ENCODE measurements around the gene CFAP77. TPM values are rescaled to one million over a fixed set of nuclear protein-coding genes. Genes with fewer than 3 reads are reported as not detected.

Gene CFAP77
- polyA plus RNA-seq, 3 donors = not detected

GRCh38 chr9:132548751-132549640 is 139.0 kb downstream of the CFAP77 start:
- Histone ChIP-seq H3K9ac (ENCODE audit: insufficient read depth, low read length, poor library complexity, severe bottlenecking) (no peak overlapping the region), H3K4me1 (ENCODE audit: control insufficient read depth in 1 of 2, insufficient read depth in 2 of 2, low read length in 2 of 2) (no peaks in the 10 kb centered on the region), H3K27me3 (ENCODE audit: control insufficient read depth in 2 of 2, insufficient read depth in 2 of 2, low read length in 2 of 2) (peaks cover 0 to 5% of the 10 kb centered on the region in 2 donors), H2AFZ (ENCODE audit: insufficient read depth, low read depth, low read length, poor library complexity, severe bottlenecking) (no peak overlapping the region), H3K4me3 (replicated peaks in 1 of 3; ENCODE audit: low read depth in 2 of 3, low read length in 3 of 3) (no peak overlapping the region), H3K4me2 (replicated peaks; ENCODE audit: extremely low read depth, low read length, poor library complexity, severe bottlenecking) (no peak overlapping the region), H3K27ac (ENCODE audit: low read depth in 1 of 2, low read length in 2 of 2) (no peak overlapping the region), H3K36me3 (replicated peaks in 1 of 2; ENCODE audit: control insufficient read depth in 1 of 2, insufficient read depth in 2 of 2, low read length in 2 of 2) (no peaks in the 10 kb centered on the region), H3K79me2 (ENCODE audit: insufficient read depth, low read length) (no peaks in the 10 kb centered on the region), H3K9me3 (replicated peaks in 1 of 2; ENCODE audit: control insufficient read depth in 1 of 2, insufficient read depth in 1 of 2, low read length in 2 of 2) (no peaks in the 10 kb centered on the region), H4K20me1 (ENCODE audit: insufficient read depth, low read length) (no peaks in the 10 kb centered on the region)
- intact Hi-C loops (cut with micrococcal nuclease) = no loop called here
- H3K36me3 Mint-ChIP-seq = no peaks in the 10 kb centered on the region
- no peak overlapping the region for H3K27ac Mint-ChIP-seq
- peaks cover 21 to 39% (median 23%) of the 10 kb centered on the region in 3 donors for H3K27me3 Mint-ChIP-seq (ENCODE audit: low read depth in 3 of 3)
- no peak overlapping the region for H3K4me3 Mint-ChIP-seq
- DNase-seq = no peak
- 84% methylated on average over 12 of the region's 17 CpGs for WGBS (ENCODE audit: insufficient coverage)
- TF ChIP-seq, protein P1, sequence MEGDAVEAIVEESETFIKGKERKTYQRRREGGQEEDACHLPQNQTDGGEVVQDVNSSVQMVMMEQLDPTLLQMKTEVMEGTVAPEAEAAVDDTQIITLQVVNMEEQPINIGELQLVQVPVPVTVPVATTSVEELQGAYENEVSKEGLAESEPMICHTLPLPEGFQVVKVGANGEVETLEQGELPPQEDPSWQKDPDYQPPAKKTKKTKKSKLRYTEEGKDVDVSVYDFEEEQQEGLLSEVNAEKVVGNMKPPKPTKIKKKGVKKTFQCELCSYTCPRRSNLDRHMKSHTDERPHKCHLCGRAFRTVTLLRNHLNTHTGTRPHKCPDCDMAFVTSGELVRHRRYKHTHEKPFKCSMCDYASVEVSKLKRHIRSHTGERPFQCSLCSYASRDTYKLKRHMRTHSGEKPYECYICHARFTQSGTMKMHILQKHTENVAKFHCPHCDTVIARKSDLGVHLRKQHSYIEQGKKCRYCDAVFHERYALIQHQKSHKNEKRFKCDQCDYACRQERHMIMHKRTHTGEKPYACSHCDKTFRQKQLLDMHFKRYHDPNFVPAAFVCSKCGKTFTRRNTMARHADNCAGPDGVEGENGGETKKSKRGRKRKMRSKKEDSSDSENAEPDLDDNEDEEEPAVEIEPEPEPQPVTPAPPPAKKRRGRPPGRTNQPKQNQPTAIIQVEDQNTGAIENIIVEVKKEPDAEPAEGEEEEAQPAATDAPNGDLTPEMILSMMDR (IDR thresholded peaks at IDR 0.05) = no peak
- H3K9me3 Mint-ChIP-seq = peaks cover 0 to 5% (median 0%) of the 10 kb centered on the region in 7 donors
- peaks cover 2% of the 10 kb centered on the region for H3K4me1 Mint-ChIP-seq

DNA sequence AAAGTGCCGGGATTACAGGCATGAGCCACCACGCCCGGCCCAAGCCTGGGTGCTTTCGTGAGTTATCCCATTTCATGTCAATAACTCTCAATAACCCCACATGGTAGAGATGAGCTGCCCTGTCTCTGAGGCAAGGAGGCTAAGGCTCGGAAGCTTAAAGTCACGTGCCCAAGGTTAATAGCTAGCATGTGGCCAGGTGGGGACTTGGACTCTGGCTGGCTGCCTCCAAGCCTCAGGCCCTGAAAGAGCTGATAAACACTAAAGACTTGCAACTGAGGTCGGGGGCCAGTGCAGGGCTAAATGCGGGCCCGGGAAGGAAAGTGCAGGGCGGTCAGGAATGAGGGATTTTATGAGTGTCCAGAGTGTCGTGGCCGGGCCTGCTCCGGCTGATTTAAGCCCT is 141.5 kb downstream of the CFAP77 start:
- no peaks in the 10 kb centered on the region for H3K9me3 ChIP-seq (replicated peaks in 1 of 2; ENCODE audit: control insufficient read depth in 1 of 2, insufficient read depth in 1 of 2, low read length in 2 of 2)
- no peak overlapping the region for H3K4me3 ChIP-seq (replicated peaks in 1 of 3; ENCODE audit: low read depth in 2 of 3, low read length in 3 of 3)
- Mint-ChIP-seq H3K27ac (no peak overlapping the region), H3K4me1 (no peaks in the 10 kb centered on the region), H3K4me3 (no peak overlapping the region), H3K36me3 (no peaks in the 10 kb centered on the region), H3K9me3 (peaks cover 0 to 5% (median 0%) of the 10 kb centered on the region in 7 donors), H3K27me3 (ENCODE audit: low read depth in 3 of 3) (peaks cover 15 to 17% (median 16%) of the 10 kb centered on the region in 3 donors)
- H3K27ac ChIP-seq (ENCODE audit: low read depth in 1 of 2, low read length in 2 of 2) = no peak overlapping the region
- no peak overlapping the region for H2AFZ ChIP-seq (ENCODE audit: insufficient read depth, low read depth, low read length, poor library complexity, severe bottlenecking)
- H3K4me2 ChIP-seq (replicated peaks; ENCODE audit: extremely low read depth, low read length, poor library complexity, severe bottlenecking) = no peak overlapping the region
- no peaks in the 10 kb centered on the region for H3K79me2 ChIP-seq (ENCODE audit: insufficient read depth, low read length)
- no peaks in the 10 kb centered on the region for H3K4me1 ChIP-seq (ENCODE audit: control insufficient read depth in 1 of 2, insufficient read depth in 2 of 2, low read length in 2 of 2)
- 86% methylated on average over 8 of the region's 13 CpGs for WGBS (ENCODE audit: insufficient coverage)
- H3K36me3 ChIP-seq (replicated peaks in 1 of 2; ENCODE audit: control insufficient read depth in 1 of 2, insufficient read depth in 2 of 2, low read length in 2 of 2) = no peaks in the 10 kb centered on the region
- H3K9ac ChIP-seq (ENCODE audit: insufficient read depth, low read length, poor library complexity, severe bottlenecking) = no peak overlapping the region
- TF ChIP-seq, protein P1 (IDR thresholded peaks at IDR 0.05) = no peak
- intact Hi-C loops (cut with micrococcal nuclease) = no loop called here
- no peaks in the 10 kb centered on the region for H3K27me3 ChIP-seq (ENCODE audit: control insufficient read depth in 2 of 2, insufficient read depth in 2 of 2, low read length in 2 of 2)
- DNase-seq = no peak
- no peaks in the 10 kb centered on the region for H4K20me1 ChIP-seq (ENCODE audit: insufficient read depth, low read length)
